ENCODE results near the gene PEAK1. TPM values are rescaled to one million over a fixed set of nuclear protein-coding genes. Genes with fewer than 3 reads are reported as not detected.
"Not testable (repeated sequence)": the region's sequence is repeated elsewhere in the genome, so short reads cannot be mapped to it uniquely, and the experiment has no call there.

PEAK1 gene
- total and polyA plus RNA-seq, 3 donors from 2014 or later: 33.2 to 130 (median 107) TPM

- TF ChIP-seq POLR2A (IDR thresholded peaks at IDR 0.05): no peak
- no peak for TF ChIP-seq CTCF (IDR thresholded peaks at IDR 0.05)
- Histone ChIP-seq H3K4me3 (no peak overlapping the region), H3K27ac (peak overlapping the region in 1 of 2 donors; percentile 74), H3K27me3 (no peaks in the 10 kb centered on the region), H3K4me1 (peaks cover 6% of the 10 kb centered on the region), H3K36me3 (ENCODE audit: low read depth, missing control alignments) (no peaks in the 10 kb centered on the region), H3K9me3 (no peaks in the 10 kb centered on the region)
- WGBS, 2 donors: 42 to 51% methylated on average over 4 of the region's 4 CpGs
- DNase-seq: peak; percentile 26
- intact Hi-C loops (cut with DNase I; ENCODE audit: low total_unique reads): no loop called here
Measured at GRCh38 chr15:77187751-77188464, 232.0 kb downstream of the PEAK1 start.

GRCh38 chr15:77186594-77187011 is 233.3 kb downstream of the PEAK1 start:
- intact Hi-C loops (cut with DNase I; ENCODE audit: low total_unique reads): no loop called here
- Histone ChIP-seq H3K27ac (peak overlapping the region in 1 of 2 donors; percentile 74), H3K9me3 (no peaks in the 10 kb centered on the region), H3K4me1 (peaks cover 6% of the 10 kb centered on the region), H3K4me3 (no peak overlapping the region), H3K36me3 (ENCODE audit: low read depth, missing control alignments) (no peaks in the 10 kb centered on the region), H3K27me3 (no peaks in the 10 kb centered on the region)
- no peak for DNase-seq
- 59 to 60% methylated on average over 3 of the region's 3 CpGs for WGBS, 2 donors
- TF ChIP-seq CTCF (IDR thresholded peaks at IDR 0.05) (peak; percentile 44 to 52 (median 51)), POLR2A (IDR thresholded peaks at IDR 0.05) (no peak)

- WGBS, 2 donors: 89 to 92% methylated on average over 2 of the region's 2 CpGs
- intact Hi-C loops (cut with DNase I; ENCODE audit: low total_unique reads): no loop called here
- Histone ChIP-seq H3K27me3 (no peaks in the 10 kb centered on the region), H3K36me3 (ENCODE audit: low read depth, missing control alignments) (no peaks in the 10 kb centered on the region), H3K4me1 (peaks cover 6% of the 10 kb centered on the region), H3K27ac (no peak overlapping the region), H3K9me3 (no peaks in the 10 kb centered on the region), H3K4me3 (no peak overlapping the region)
- TF ChIP-seq CTCF (IDR thresholded peaks at IDR 0.05) (no peak), POLR2A (IDR thresholded peaks at IDR 0.05) (no peak)
- no peak for DNase-seq
Measured at GRCh38 chr15:77185242-77185785, 234.6 kb downstream of the PEAK1 start.

- WGBS, 2 donors: 96 to 98% methylated on average over 4 of the region's 4 CpGs
- H3K9me3 ChIP-seq; H3K27ac ChIP-seq; DNase-seq; H3K4me3 ChIP-seq; intact Hi-C loops (cut with DNase I; ENCODE audit: low total_unique reads); H3K4me1 ChIP-seq; H3K36me3 ChIP-seq (ENCODE audit: low read depth, missing control alignments); H3K27me3 ChIP-seq: not testable (repeated sequence)
Measured at GRCh38 chr15:77184352-77184751, 235.6 kb downstream of the PEAK1 start.

GRCh38 chr15:77183066-77183465 is 236.8 kb downstream of the PEAK1 start:
- Histone ChIP-seq H3K27me3 (no peaks in the 10 kb centered on the region), H3K4me1 (peaks cover 6% of the 10 kb centered on the region), H3K9me3 (no peaks in the 10 kb centered on the region), H3K36me3 (ENCODE audit: low read depth, missing control alignments) (no peaks in the 10 kb centered on the region), H3K27ac (no peak overlapping the region), H3K4me3 (no peak overlapping the region)
- WGBS, 2 donors: 82 to 91% methylated on average over 3 of the region's 3 CpGs
- DNase-seq: no peak
- no peak for TF ChIP-seq CTCF (IDR thresholded peaks at IDR 0.05)
- TF ChIP-seq POLR2A (IDR thresholded peaks at IDR 0.05): no peak
- intact Hi-C loops (cut with DNase I; ENCODE audit: low total_unique reads): no loop called here
